ENCODE results near the gene PELI3. TPM values are rescaled to one million over a fixed set of nuclear protein-coding genes. Genes with fewer than 3 reads are reported as not detected.

Gene PELI3
- total and polyA plus RNA-seq, 10 of the 15 experiments (the other 5 are each of a cell fraction or from before 2014, with no cell fraction given): 0.14 to 1.5 (median 0.66) TPM

GRCh38 chr11:66475349-66476172 lies 8.9 kb downstream of the PELI3 start:
- ATAC-seq (no peak), DNase-seq (ENCODE audit: low read depth, low spot score) (no peak), FAIRE-seq (no peak)
- Histone ChIP-seq H3K36me3 (ENCODE audit: control insufficient read depth in 2 of 2, insufficient read depth in 2 of 2, low read length in 1 of 2) (no peaks in the 10 kb centered on the region), H3K4me1 (ENCODE audit: control insufficient read depth, insufficient read depth, low read length) (no peaks in the 10 kb centered on the region), H3K9me3 (replicated peaks; ENCODE audit: control insufficient read depth, insufficient read depth, low read length) (no peaks in the 10 kb centered on the region), H3K4me3 (no peak overlapping the region), H3K4me2 (ENCODE audit: control insufficient read depth, insufficient read depth) (no peak overlapping the region), H3K9ac (ENCODE audit: control insufficient read depth, insufficient read depth, low read length) (no peak overlapping the region), H4K20me1 (ENCODE audit: control insufficient read depth, insufficient read depth) (no peaks in the 10 kb centered on the region), H3K27ac (ENCODE audit: control insufficient read depth, insufficient read depth) (no peak overlapping the region), H3K79me2 (ENCODE audit: control insufficient read depth, insufficient read depth, low read length) (peaks cover 12% of the 10 kb centered on the region), H3K27me3 (replicated peaks in 1 of 2; ENCODE audit: control insufficient read depth in 2 of 2, insufficient read depth in 2 of 2, low read length in 1 of 2) (no peaks in the 10 kb centered on the region), H2AFZ (ENCODE audit: control insufficient read depth, low read depth, low read length) (no peak overlapping the region)
- 93% methylated on average over 39 of the region's 44 CpGs for WGBS (ENCODE audit: insufficient coverage, insufficient replicate concordance, low lambda C conversion rate, missing lambda C conversion rate)
- CTCF ChIA-PET: no interaction called here
- TF ChIP-seq SUPT20H (IDR thresholded peaks at IDR 0.05; ENCODE audit: borderline replicate concordance, control insufficient read depth, low read depth, low read length) (no peak), MTA2 (IDR thresholded peaks at IDR 0.05; ENCODE audit: low read depth) (no peak), GABPA (IDR thresholded peaks at IDR 0.05; ENCODE audit: low read depth) (no peak), SMAD5 (IDR thresholded peaks at IDR 0.05; ENCODE audit: low read depth) (no peak), CBX5 (IDR thresholded peaks at IDR 0.05; ENCODE audit: low read depth) (no peak), ETV6 (conservative IDR thresholded peaks at IDR 0.05 in 1 of 2, IDR thresholded peaks at IDR 0.05 in 1 of 2; ENCODE audit: borderline replicate concordance in 1 of 2, low read depth in 1 of 2) (no peak), PKNOX1 (IDR thresholded peaks at IDR 0.05) (no peak), SRF (IDR thresholded peaks at IDR 0.05; ENCODE audit: low read depth in 2 of 2, low read length in 2 of 2) (no peak), IRF3 (IDR thresholded peaks at IDR 0.05) (no peak)
- intact Hi-C loops (cut with micrococcal nuclease; ENCODE audit: unreplicated experiment) (no loop called here), in situ Hi-C loops (cut with MboI) (no loop called here)
- BruUV-seq (replicated peaks): no TSS peak
- POLR2A ChIA-PET: no interaction called here
- RAD21 ChIA-PET (ENCODE audit: unreplicated experiment): no interaction called here
- SMC1A ChIA-PET (ENCODE audit: uncharacterized antibody, unreplicated experiment): no interaction called here

Measured in GM12878 (cell line).